ENCODE measurements around the gene CEPT1. TPM values are rescaled to one million over a fixed set of nuclear protein-coding genes. Genes with fewer than 3 reads are reported as not detected.

CEPT1 gene
- total and polyA plus RNA-seq, 12 donors: 6.6 to 19.5 (median 13.1) TPM

- H3K4me3 ChIP-seq: no peak overlapping the region
- ATAC-seq: no peak
- intact Hi-C loops (cut with DNase I): no loop called here
- H3K4me1 ChIP-seq: peaks cover 0 to 16% (median 0%) of the 10 kb centered on the region in 9 donors
- H3K27ac ChIP-seq: no peak overlapping the region
- TF ChIP-seq CTCF (IDR thresholded peaks at IDR 0.05): no peak
- H3K9me3 ChIP-seq: no peaks in the 10 kb centered on the region
- H3K36me3 ChIP-seq: peaks cover 0 to 88% (median 10%) of the 10 kb centered on the region in 9 donors
- no peaks in the 10 kb centered on the region for H3K27me3 ChIP-seq
- WGBS, 2 donors: 10 to 16% methylated on average over 1 of the region's 1 CpG
- DNase-seq: no peak
These were observed 21.9 kb downstream of the CEPT1 start for GRCh38 chr1:111161843-111162487.

- intact Hi-C loops (cut with DNase I): no loop called here
- no peak for DNase-seq
- no peak overlapping the region for H3K27ac ChIP-seq
- TF ChIP-seq CTCF (IDR thresholded peaks at IDR 0.05): no peak
- peaks cover 0 to 16% (median 0%) of the 10 kb centered on the region in 9 donors for H3K4me1 ChIP-seq
- no peaks in the 10 kb centered on the region for H3K9me3 ChIP-seq
- WGBS, 2 donors: 92 to 93% methylated on average over 2 of the region's 2 CpGs
- H3K27me3 ChIP-seq: no peaks in the 10 kb centered on the region
- H3K4me3 ChIP-seq: no peak overlapping the region
- peaks cover 0 to 88% (median 10%) of the 10 kb centered on the region in 9 donors for H3K36me3 ChIP-seq
- no peak for ATAC-seq
These were observed 22.5 kb downstream of the CEPT1 start for GRCh38 chr1:111162488-111162880.

- H3K27ac ChIP-seq: no peak overlapping the region
- no peak overlapping the region for H3K4me3 ChIP-seq
- ATAC-seq: peak in 7 of 8 donors; percentile 43 to 89 (median 83)
- 69 to 75% methylated on average over 4 of the region's 4 CpGs for WGBS, 2 donors
- DNase-seq: no peak
- intact Hi-C loops (cut with DNase I): no loop called here
- TF ChIP-seq CTCF (IDR thresholded peaks at IDR 0.05): no peak
- no peaks in the 10 kb centered on the region for H3K9me3 ChIP-seq
- no peaks in the 10 kb centered on the region for H3K27me3 ChIP-seq
- peaks cover 0 to 16% (median 0%) of the 10 kb centered on the region in 9 donors for H3K4me1 ChIP-seq
- H3K36me3 ChIP-seq: peaks cover 0 to 90% (median 10%) of the 10 kb centered on the region in 9 donors
These were observed 23.3 kb downstream of the CEPT1 start for GRCh38 chr1:111163363-111163762.

GRCh38 chr1:111164151-111164550 is 24.1 kb downstream of the CEPT1 start:
- Histone ChIP-seq H3K27me3 (no peaks in the 10 kb centered on the region), H3K9me3 (no peaks in the 10 kb centered on the region), H3K27ac (no peak overlapping the region), H3K4me1 (peaks cover 0 to 16% (median 0%) of the 10 kb centered on the region in 9 donors), H3K36me3 (peaks cover 0 to 97% (median 10%) of the 10 kb centered on the region in 9 donors), H3K4me3 (no peak overlapping the region)
- WGBS, 2 donors: 89 to 90% methylated on average over 2 of the region's 2 CpGs
- intact Hi-C loops (cut with DNase I): no loop called here
- ATAC-seq: no peak
- TF ChIP-seq CTCF (IDR thresholded peaks at IDR 0.05): no peak
- no peak for DNase-seq
